ENCODE data around the gene USPL1.
"Not testable (repeated sequence)": the region's sequence is repeated elsewhere in the genome, so short reads cannot be mapped to it uniquely, and the experiment has no call there.

Gene USPL1

GRCh38 chr13:30584051-30584731, 33.5 kb upstream of the USPL1 start:
- FAIRE-seq, result no peak
- no peak for DNase-seq (ENCODE audit: insufficient read length, low spot score)
- TF ChIP-seq POLR2A (IDR thresholded peaks at IDR 0.05; ENCODE audit: low read depth, low read length) (no peak), POLR2AphosphoS5 (IDR thresholded peaks at IDR 0.05; ENCODE audit: low read depth, low read length) (no peak), SPI1 (IDR thresholded peaks at IDR 0.05; ENCODE audit: low read depth, low read length) (no peak), PAX5 (IDR thresholded peaks at IDR 0.05; ENCODE audit: insufficient read depth, low read length, severe bottlenecking) (no peak), POU2F2 (IDR thresholded peaks at IDR 0.05; ENCODE audit: low read depth, low read length) (no peak), TAF1 (IDR thresholded peaks at IDR 0.05; ENCODE audit: low read depth, low read length) (no peak)

- DNase-seq (ENCODE audit: insufficient read length, low spot score) (no peak), FAIRE-seq (no peak)
These were observed 31.9 kb upstream of the USPL1 start for GRCh38 chr13:30585748-30586262.

GRCh38 chr13:30587231-30587630, 30.5 kb upstream of the USPL1 start:
- FAIRE-seq (no peak), DNase-seq (ENCODE audit: insufficient read length, low spot score) (no peak)
- TF ChIP-seq POLR2AphosphoS5 (IDR thresholded peaks at IDR 0.05; ENCODE audit: low read depth, low read length), result no peak

More at GRCh38 chr13:30585748-30586262, 31.9 kb upstream of the USPL1 start:
- TF ChIP-seq SPI1 (IDR thresholded peaks at IDR 0.05; ENCODE audit: low read depth, low read length) (no peak), TAF1 (IDR thresholded peaks at IDR 0.05; ENCODE audit: low read depth, low read length) (no peak), PAX5 (IDR thresholded peaks at IDR 0.05; ENCODE audit: insufficient read depth, low read length, severe bottlenecking) (no peak), POU2F2 (IDR thresholded peaks at IDR 0.05; ENCODE audit: low read depth, low read length) (no peak), POLR2A (IDR thresholded peaks at IDR 0.05; ENCODE audit: low read depth, low read length) (no peak), POLR2AphosphoS5 (IDR thresholded peaks at IDR 0.05; ENCODE audit: low read depth, low read length) (no peak)

GRCh38 chr13:30587739-30588138, 30.0 kb upstream of the USPL1 start:
- TF ChIP-seq POLR2AphosphoS5 (IDR thresholded peaks at IDR 0.05; ENCODE audit: low read depth, low read length) (no peak), POLR2A (IDR thresholded peaks at IDR 0.05; ENCODE audit: low read depth, low read length) (no peak), SPI1 (IDR thresholded peaks at IDR 0.05; ENCODE audit: low read depth, low read length) (no peak), TAF1 (IDR thresholded peaks at IDR 0.05; ENCODE audit: low read depth, low read length) (no peak), POU2F2 (IDR thresholded peaks at IDR 0.05; ENCODE audit: low read depth, low read length) (no peak), PAX5 (IDR thresholded peaks at IDR 0.05; ENCODE audit: insufficient read depth, low read length, severe bottlenecking) (no peak)
- FAIRE-seq (no peak), DNase-seq (ENCODE audit: insufficient read length, low spot score) (no peak)

- FAIRE-seq (no peak), DNase-seq (ENCODE audit: insufficient read length, low spot score) (no peak)
- TF ChIP-seq POLR2AphosphoS5 (IDR thresholded peaks at IDR 0.05; ENCODE audit: low read depth, low read length) (no peak), PAX5 (IDR thresholded peaks at IDR 0.05; ENCODE audit: insufficient read depth, low read length, severe bottlenecking) (no peak), POU2F2 (IDR thresholded peaks at IDR 0.05; ENCODE audit: low read depth, low read length) (no peak), POLR2A (IDR thresholded peaks at IDR 0.05; ENCODE audit: low read depth, low read length) (no peak), TAF1 (IDR thresholded peaks at IDR 0.05; ENCODE audit: low read depth, low read length) (no peak), SPI1 (IDR thresholded peaks at IDR 0.05; ENCODE audit: low read depth, low read length) (no peak)
These were observed 24.7 kb upstream of the USPL1 start for GRCh38 chr13:30593001-30593400.

GRCh38 chr13:30600496-30600895, 17.2 kb upstream of the USPL1 start:
- DNase-seq (ENCODE audit: insufficient read length, low spot score) (no peak), FAIRE-seq (no peak)
- TF ChIP-seq PAX5 (IDR thresholded peaks at IDR 0.05; ENCODE audit: insufficient read depth, low read length, severe bottlenecking), result no peak
- no peak for TF ChIP-seq SPI1 (IDR thresholded peaks at IDR 0.05; ENCODE audit: low read depth, low read length)
- TF ChIP-seq POLR2AphosphoS5 (IDR thresholded peaks at IDR 0.05; ENCODE audit: low read depth, low read length), result no peak
- TF ChIP-seq POLR2A (IDR thresholded peaks at IDR 0.05; ENCODE audit: low read depth, low read length), result no peak
- no peak for TF ChIP-seq TAF1 (IDR thresholded peaks at IDR 0.05; ENCODE audit: low read depth, low read length)
- no peak for TF ChIP-seq POU2F2 (IDR thresholded peaks at IDR 0.05; ENCODE audit: low read depth, low read length)

GRCh38 chr13:30601836-30602235, 15.9 kb upstream of the USPL1 start:
- peak; percentile 68 for FAIRE-seq
- TF ChIP-seq PAX5 (IDR thresholded peaks at IDR 0.05; ENCODE audit: insufficient read depth, low read length, severe bottlenecking), result no peak
- TF ChIP-seq TAF1 (IDR thresholded peaks at IDR 0.05; ENCODE audit: low read depth, low read length), result no peak
- no peak for TF ChIP-seq POU2F2 (IDR thresholded peaks at IDR 0.05; ENCODE audit: low read depth, low read length)
- no peak for TF ChIP-seq SPI1 (IDR thresholded peaks at IDR 0.05; ENCODE audit: low read depth, low read length)
- TF ChIP-seq POLR2AphosphoS5 (IDR thresholded peaks at IDR 0.05; ENCODE audit: low read depth, low read length), result no peak
- TF ChIP-seq POLR2A (IDR thresholded peaks at IDR 0.05; ENCODE audit: low read depth, low read length), result no peak
- DNase-seq (ENCODE audit: insufficient read length, low spot score), result no peak

GRCh38 chr13:30605052-30605451, 12.7 kb upstream of the USPL1 start:
- TF ChIP-seq PAX5 (IDR thresholded peaks at IDR 0.05; ENCODE audit: insufficient read depth, low read length, severe bottlenecking) (no peak), SPI1 (IDR thresholded peaks at IDR 0.05; ENCODE audit: low read depth, low read length) (no peak), POLR2AphosphoS5 (IDR thresholded peaks at IDR 0.05; ENCODE audit: low read depth, low read length) (no peak), POU2F2 (IDR thresholded peaks at IDR 0.05; ENCODE audit: low read depth, low read length) (no peak), POLR2A (IDR thresholded peaks at IDR 0.05; ENCODE audit: low read depth, low read length) (no peak), TAF1 (IDR thresholded peaks at IDR 0.05; ENCODE audit: low read depth, low read length) (no peak)
- DNase-seq (ENCODE audit: insufficient read length, low spot score) (no peak), FAIRE-seq (no peak)

- DNase-seq (ENCODE audit: insufficient read length, low spot score); FAIRE-seq: not testable (repeated sequence)
These were observed 10.5 kb upstream of the USPL1 start for GRCh38 chr13:30607186-30607585.

- DNase-seq (ENCODE audit: insufficient read length, low spot score), result peak; percentile 57
- peak; percentile 99 for FAIRE-seq
- TF ChIP-seq PAX5 (IDR thresholded peaks at IDR 0.05; ENCODE audit: insufficient read depth, low read length, severe bottlenecking) (no peak), POU2F2 (IDR thresholded peaks at IDR 0.05; ENCODE audit: low read depth, low read length) (0 out of 2 replicates have a peak, but pooled peaks have one; percentile 53)
These were observed 9.8 kb upstream of the USPL1 start for GRCh38 chr13:30607908-30608307.
